NCI-H2107 (cell line): ENCODE measurements around the gene ZBTB7C.

Experiments used
- DNase-seq: peaks from one replicate; lab custom pipeline; 2025; lab: John Stamatoyannopoulos, UW

ZBTB7C gene

DNA sequence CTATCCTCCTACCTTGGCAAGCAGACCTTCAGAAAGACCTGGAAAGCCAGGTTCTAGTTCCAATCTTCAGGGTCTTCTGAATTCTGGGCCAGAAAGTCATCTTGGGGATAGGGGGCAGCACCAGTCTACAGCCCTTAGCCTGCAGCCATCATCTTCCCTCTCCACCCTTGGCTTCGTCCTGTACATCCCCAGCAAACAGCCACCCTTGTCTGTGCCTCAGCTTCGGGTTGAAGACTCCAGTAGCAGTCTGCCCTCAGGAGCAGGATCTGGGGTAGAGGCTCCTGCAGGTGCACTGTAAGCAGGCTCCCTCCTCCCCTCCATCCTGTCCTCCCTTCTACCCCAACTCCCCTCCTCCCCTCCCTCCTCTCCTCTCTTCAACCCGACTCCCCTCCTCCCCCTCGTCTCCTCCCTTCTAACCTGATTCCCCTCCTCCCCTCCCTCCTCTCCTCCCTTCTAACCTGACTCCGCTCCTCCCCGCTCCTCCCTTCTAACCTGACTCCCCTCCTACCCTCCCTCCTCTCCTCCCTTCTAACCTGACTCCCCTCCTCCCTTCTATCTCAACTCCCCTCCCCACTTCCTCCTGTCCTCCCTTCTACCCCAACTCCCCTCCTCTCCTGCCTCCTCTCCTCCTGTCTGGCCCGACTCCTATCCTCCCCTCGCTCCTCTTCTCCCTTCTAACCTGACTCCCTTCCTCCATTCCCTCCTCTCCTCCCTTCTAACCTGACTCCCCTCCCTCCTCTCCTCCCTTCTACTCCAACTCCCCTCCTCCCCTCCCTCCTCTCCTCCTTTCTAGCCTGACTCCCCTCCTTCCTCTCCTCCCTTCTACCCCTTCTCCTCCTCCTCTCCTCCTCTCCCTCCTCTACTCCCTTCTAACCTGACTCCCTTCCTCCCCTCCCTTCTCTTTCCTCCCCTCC lies 388.6 kb downstream of the ZBTB7C start:
- DNase-seq, result no peak

- DNase-seq, result no peak
These were observed 389.4 kb downstream of the ZBTB7C start for GRCh38 chr18:48019557-48020325.

- DNase-seq, result no peak
These were observed 390.3 kb downstream of the ZBTB7C start for GRCh38 chr18:48018851-48019250.

GRCh38 chr18:48017635-48018034 lies 391.5 kb downstream of the ZBTB7C start:
- DNase-seq, result no peak

GRCh38 chr18:48013162-48013561 lies 396.0 kb downstream of the ZBTB7C start:
- no peak for DNase-seq

DNA sequence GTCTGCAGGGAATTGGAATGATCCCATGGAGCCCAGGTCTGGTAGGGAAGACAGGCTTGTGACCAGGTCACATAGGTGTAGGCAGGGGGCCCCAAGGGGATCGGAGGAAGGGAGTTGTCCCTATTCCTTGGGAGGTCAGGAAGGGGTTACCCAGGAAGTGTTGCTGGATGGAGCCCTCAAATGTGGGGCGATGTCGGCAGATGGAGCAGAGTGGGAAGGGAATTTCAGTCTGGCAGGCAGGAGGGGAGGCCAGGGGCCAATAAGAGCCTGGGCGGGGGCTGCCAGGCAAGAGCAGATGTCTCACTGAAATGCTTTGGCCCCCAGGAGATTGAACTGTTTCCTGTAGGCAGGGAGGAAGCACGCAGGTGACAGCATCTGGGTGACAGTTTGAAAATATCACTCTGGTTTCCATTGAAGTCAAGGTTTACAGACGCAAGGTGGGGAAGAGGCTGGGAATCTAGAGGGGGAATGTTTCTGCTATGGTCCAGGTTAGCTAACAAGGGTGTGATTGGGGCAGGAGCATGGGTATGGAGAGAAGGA lies 397.2 kb downstream of the ZBTB7C start:
- no peak for DNase-seq

GRCh38 chr18:48010264-48010663 lies 398.9 kb downstream of the ZBTB7C start:
- no peak for DNase-seq

DNA sequence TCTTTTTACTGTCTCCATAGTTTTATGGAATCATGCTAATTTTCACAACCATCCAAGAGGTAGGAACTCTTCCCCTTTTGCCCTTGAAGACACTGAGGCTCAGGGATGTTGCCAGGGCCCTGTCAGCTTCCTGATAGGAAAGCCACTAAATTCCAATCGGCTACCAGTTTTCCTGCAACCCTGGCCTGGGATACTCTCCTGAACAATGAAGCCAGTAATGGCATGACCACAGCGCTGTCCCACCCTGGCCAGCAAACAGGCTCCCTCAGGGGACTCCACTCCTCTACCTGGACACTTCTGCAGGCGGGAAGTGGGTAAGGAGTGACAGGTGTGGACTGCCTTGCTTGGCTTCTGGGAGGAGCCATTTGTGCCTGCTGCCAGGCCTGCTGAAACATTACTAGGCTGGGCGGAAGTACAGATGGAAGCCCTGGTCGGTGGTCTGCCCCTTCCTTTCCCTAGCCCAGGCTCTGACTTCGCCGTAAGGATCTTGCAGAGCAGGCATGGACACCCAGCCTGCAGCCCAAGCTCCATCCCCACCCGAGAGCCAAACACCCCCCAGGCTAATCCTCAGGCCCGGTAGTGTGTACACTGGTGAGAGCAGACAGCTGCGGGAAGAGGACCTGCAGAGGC lies 400.0 kb downstream of the ZBTB7C start:
- no peak for DNase-seq

- DNase-seq, result peak; percentile 56
These were observed 401.1 kb downstream of the ZBTB7C start for GRCh38 chr18:48007955-48008701.

DNA sequence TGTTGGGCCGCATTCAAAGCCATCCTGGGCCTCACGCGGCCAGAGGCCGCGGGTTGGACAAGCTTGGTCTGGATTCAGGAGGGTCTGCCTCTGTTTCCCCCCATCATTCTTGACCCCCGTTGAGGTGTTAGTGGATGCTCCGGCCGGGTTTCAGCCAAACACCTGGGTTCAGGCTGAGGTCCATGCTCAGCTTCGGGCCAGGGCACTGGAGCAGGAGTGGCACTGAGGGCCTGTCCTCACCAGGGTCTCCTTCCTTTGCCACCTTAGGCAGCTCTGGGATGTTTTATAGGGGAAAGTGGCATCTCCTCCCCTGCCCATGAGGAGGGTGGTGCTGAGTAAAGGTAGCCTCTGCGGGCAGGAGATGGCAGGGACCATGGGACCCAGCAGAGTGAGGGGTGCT lies 401.8 kb downstream of the ZBTB7C start:
- no peak for DNase-seq

GRCh38 chr18:48006415-48007175 lies 402.6 kb downstream of the ZBTB7C start:
- DNase-seq, result no peak

DNA sequence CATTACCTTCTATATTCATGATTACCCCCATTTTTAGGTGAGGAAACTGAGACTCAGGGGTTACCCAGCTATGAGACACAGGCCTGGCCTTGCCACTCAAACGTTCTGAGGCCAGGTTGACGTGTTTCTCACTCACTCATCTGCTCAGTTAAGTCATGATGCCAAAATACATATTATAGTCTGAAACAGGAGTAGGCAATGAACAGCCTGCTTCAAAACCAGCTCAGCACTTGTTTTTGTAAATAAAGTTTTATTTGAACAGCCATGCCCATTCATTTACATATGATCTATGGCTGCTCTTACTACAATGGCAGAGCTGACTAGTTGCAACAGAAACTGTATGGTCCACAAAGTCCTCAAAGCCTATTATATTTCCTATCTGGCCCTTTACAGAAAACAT lies 404.6 kb downstream of the ZBTB7C start:
- no peak for DNase-seq

DNA sequence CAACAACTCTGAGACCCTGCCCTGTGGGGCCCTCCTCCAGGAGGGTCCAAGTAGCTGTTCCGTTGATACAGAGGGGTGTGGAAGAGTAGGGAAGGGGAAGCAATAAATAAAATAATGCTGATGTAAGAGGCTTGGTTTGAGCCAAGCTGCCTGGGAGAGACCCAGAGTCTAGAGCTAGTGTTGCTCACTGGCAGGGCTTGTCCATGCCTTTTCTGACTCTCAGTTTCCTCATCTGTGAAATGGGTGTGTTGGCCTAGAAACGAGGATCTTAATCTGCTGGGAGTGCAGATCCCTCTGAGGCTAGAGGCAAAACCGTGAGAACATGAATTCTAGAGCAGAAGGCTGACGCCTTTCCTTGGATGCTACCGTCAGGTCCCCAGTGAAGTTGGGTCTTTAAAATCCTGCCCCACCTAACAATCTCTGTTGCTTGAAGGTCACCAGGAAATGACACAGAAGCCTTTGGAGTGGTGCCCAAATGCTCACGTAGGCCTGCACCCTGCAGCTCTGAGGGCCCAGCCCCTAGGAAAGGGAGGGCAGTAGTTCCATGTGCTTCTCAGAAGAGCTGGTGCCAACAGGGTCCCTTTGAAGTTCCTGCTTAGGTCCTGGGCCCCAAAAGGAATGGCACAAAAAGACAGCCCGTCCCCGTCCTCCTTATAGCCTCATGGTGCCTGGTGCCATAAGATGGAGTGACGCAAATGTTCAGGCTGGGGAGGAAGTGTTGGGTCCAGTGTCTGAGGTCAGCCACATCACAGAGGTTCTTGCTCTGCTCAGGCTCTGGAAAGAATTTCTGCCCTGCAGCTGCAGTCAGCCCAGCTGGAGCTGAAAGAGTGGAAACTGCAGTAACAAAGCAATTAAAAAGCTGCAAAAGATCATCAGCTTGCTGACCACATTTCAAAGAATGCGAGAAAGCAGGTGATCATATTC lies 405.5 kb downstream of the ZBTB7C start:
- DNase-seq, result no peak

DNA sequence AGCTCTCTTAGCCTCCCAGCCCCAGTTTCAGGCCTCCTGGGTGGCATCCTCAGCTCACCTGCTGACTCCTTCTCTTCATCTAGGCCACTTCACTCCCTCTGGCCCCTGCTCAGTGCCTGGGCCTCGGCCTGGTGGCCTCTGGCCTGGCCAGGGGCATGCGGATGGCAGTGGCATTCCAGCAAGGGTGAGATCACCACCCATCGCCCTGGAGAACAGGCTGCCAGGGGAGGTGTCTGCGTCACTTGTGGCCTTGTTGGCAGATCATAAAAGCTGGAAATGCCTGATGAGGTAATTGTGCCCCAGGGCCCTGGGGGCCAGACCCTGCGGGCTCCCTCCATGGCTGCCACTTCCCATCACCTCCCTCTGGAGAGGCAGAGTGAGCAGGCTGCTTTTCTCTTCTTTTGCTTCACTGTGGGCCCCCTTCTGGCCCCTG lies 406.2 kb downstream of the ZBTB7C start:
- no peak for DNase-seq

DNA sequence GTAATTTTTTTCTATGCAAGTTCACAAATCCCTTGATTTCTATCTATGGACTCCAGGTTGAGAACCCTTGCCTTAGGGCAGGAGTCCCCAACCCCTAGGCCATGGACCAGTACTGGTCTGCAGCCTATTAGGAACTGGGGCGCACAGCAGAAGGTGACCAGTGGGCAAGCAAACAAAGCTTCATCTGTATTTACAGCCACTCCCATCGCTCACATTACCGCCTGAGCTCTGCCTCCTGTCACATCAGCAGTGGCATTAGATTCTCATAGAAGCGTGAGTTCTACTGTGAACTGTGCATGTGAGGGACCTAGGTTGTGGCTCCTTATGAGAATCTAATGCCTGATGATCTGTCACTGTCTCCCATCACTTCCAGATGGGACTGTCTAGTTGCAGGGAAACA lies 408.5 kb downstream of the ZBTB7C start:
- no peak for DNase-seq

DNA sequence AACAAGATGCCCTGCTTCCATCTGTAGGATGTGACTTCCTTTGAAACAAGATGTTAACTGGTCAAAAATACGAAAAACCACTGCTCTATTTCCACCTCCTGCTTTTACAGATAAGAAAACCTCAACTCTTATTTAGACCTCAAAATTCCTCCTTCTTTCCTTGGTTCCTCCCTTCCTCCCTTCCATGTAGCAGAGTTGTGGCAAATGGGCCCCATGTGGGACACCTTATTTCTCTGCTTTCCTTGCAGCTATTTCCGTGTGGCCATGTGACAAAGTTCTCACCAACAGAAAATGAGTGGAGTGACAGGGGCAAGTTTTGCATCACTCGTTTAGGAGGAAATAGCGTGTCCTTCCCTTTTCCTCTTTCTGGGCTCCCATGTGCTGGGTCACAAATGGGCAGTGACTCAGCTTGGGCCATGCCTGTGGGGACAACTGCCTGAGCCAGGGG lies 409.4 kb downstream of the ZBTB7C start:
- DNase-seq, result no peak

- DNase-seq, result no peak
These were observed 411.8 kb downstream of the ZBTB7C start for GRCh38 chr18:47997338-47997780.

GRCh38 chr18:47996091-47996541 lies 413.1 kb downstream of the ZBTB7C start:
- no peak for DNase-seq

GRCh38 chr18:47995654-47996053 lies 413.5 kb downstream of the ZBTB7C start:
- DNase-seq, result no peak

GRCh38 chr18:47993409-47993808 lies 415.8 kb downstream of the ZBTB7C start:
- DNase-seq, result no peak
